ENCODE measurements around the gene BRD3. TPM values are rescaled to one million over a fixed set of nuclear protein-coding genes. Genes with fewer than 3 reads are reported as not detected.

Gene BRD3
- total RNA-seq, 1 experiment from 2014 or later = 1.7 TPM

Other genes starting within 250 kb of the BRD3 start
- 4.2 and 4.4 TPM in 2 replicates for gene VAV2, start 75.7 kb downstream of the BRD3 start, total RNA-seq (2014; rRNA removed; shearing (Covaris generic))
- 10.1 and 18.3 TPM in 2 replicates for gene BRD3OS, start 42.5 kb downstream of the BRD3 start, total RNA-seq (2014; rRNA removed; shearing (Covaris generic))
- 25.9 and 27.1 TPM in 2 replicates for gene WDR5, start 68.1 kb upstream of the BRD3 start, total RNA-seq (2014; rRNA removed; shearing (Covaris generic))
- gene RNU6ATAC, start 96.5 kb upstream of the BRD3 start, total RNA-seq (2014; rRNA removed; shearing (Covaris generic)) = not detected in 2 replicates

All from SK-MEL-5 (cell line).